HG02885 (cell line): ENCODE data around the gene TNFRSF18.
"Not testable (repeated sequence)": the region's sequence is repeated elsewhere in the genome, so short reads cannot be mapped to it uniquely, and the experiment has no call there.

Experiments
- ATAC-seq: cut with Tn5 transposase; IDR thresholded peaks from one replicate; pipeline ENCODE4 v1.9.1; 2021; ENCODE audit warnings: mild to moderate bottlenecking; ENCODE audit not compliant: unreplicated experiment, poor library complexity

Gene TNFRSF18

DNA sequence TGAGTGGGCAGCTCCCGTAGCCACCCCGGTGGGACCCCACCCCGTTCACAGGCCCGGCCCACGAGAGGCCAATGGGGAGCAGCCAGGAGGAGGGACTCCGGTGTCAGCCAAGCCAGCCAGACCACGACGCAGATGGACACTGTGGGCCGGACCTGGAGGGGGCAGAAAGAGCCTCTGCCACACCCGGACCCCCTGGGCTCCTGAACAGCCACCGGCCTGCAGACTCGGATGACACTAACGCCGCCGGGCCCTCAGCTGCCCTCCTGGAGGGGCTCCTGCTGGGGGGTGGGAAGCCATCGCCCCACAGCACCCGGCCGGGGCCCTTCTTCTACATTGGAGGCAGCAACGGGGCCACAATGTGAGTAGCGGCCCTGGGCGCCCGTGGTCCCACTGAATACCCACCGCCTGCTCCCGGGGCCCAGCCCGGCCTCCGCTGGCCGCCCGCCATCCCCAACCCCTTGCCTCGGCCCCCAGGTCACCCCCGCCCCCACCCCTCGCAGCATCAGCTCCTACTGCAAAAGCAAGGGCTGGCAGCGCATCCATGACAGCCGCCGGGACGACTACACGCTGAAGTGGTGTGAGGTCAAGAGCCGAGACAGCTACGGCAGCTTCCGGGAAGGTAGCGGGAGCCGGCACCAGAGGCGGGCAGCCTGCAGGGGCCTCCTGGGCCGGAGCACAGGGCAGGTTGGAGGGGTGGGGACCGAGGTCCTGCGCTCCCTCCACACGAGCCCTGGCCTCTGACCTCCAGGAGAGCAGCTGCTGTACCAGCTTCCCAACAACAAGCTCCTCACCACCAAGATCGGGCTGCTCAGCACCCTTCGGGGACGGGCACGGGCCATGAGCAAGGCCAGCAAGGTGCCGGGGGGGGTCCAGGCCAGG, 26.2 kb downstream of the TNFRSF18 start:
- ATAC-seq: no peak

DNA sequence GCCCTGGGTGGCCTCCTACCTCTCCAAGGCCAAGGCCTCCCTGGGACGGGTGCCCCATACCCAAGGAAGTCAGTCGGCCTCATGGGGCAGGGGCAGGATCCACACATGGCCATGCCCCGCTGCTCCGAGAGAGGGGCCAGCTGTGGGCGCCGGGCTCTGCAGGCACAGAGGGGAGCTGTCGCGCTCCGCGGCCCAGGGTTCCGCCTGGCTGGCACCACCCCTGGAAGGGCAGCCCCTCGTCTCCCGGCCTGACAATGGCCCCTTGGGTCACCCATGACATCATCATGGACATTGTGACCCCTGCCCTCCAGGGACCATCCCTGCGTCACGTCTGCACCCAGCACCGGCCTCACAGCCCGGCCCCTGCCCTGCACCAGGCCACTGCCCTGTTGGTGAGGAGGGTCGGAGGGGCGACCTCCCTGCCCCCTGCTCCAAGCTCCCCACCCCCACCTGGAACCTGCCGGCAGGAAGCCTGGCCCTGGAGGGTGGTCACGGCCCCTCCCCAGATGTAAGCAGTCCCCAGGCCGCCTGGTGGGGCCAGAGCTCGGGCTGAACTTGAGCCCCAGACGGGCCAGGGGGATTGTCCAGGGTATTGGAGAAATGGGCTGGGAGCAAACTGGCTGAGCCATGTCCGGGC, 26.9 kb downstream of the TNFRSF18 start:
- ATAC-seq: no peak

DNA sequence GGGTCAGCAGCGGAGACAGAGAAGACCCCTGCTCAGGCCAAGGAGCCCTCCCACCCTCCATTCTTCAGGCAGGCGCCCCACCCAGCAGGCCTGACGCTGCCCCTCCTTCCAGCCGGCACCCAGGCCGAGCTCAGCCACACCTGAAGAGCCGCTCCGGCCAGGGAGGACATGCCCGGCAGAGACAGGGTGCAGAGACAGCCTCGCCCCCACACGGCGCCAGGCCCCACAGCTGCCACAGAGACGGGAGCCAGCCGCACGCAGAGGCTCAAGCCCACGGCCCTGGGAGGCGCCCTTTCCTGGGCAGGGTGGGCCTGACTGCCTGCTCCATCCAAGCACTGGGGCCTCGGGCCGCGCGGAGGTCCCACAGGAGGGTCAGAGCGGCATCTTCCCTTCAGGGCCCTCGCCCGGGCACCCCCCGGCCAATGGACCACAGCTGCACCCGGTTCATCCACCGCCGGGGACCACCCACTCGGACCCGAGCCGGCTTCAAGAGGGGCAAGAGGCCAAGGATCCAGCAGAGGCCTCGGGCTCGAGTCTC, 27.5 kb downstream of the TNFRSF18 start:
- no peak for ATAC-seq

DNA sequence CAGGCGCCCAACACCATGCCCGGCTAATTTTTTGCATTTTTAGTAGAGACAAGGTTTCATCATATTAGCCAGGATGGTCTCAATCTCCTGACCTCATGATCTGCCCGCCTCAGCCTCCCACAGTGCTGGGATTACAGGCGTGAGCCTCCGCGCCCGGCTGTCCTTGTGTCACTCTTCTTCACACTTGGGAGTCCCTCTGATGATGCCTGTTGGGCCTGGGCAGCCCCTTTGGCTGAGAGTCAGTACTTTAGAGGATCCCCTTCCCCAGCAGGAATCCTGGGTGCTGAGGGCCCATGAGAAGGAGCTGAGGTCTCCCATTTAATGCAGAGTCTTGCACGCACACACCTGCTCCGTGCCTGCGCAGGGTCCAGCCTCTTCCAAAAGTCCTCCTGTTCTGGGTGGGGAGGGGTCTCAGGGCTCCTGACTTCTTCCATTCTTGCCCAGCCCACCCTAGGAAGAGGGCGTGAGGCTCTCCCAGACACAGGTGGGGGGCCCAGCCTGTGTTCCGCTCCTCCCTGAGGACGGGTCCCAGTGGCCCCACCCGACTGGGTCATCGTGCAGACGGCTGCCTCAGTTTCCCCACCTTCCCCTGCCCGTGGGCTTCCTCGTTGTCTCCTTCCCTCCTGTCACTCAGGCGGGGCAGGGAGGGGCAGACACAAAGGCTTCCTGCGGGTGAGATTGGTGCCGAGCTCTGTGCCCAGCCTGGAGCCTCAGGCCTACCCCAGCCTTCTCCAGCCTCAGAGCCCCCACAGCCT, 28.8 kb downstream of the TNFRSF18 start:
- no peak for ATAC-seq

DNA sequence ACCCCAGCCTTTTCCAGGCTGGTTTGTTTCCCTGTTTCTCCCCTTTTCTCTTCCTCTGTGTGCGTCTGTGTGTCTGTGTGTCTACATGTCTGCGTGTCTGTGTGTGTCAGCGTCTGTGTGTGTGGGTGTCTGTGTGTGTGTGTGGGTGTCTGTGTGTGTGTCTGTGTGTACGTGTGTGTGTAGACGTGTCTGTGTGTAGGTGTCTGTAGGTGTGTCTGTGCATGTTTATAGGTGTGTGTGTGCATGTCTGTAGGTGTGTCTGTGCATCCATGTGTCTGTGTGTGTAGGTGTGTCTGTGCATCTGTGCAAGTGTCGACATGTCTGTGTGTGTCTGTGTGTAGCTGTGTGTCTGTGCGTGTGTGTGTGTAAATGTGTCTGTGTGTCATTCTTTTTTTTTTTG, 29.5 kb downstream of the TNFRSF18 start:
- ATAC-seq: no peak

DNA sequence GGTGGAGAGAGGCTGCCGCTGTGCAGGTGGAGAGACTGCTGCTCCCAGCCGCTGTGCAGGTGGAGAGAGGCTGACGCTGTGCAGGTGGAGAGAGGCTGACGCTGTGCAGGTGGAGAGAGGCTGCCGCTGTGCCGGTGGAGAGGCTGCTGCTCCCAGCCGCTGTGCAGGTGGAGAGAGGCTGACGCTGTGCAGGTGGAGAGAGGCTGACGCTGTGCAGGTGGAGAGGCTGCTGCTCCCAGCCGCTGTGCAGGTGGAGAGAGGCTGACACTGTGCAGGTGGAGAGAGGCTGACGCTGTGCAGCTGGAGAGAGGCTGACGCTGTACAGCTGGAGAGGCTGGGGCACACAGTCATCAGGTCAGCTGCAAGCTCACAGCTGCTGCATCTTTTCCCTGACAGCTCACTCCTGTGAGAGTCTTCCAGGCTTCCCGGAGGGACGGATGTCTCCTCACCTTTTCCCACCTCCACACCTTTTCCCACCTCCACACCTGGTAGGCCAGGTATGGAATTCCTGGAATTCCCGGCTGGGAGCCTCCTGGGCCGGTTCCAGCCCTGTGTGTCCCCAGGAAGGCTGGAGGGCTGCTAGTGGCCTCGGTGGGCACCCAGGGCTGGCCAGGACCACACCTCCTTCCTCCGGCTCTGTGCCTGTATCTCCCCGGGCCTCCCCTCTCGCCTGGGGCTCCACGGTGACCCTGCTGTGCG, 30.2 kb downstream of the TNFRSF18 start:
- not testable (repeated sequence) for ATAC-seq

DNA sequence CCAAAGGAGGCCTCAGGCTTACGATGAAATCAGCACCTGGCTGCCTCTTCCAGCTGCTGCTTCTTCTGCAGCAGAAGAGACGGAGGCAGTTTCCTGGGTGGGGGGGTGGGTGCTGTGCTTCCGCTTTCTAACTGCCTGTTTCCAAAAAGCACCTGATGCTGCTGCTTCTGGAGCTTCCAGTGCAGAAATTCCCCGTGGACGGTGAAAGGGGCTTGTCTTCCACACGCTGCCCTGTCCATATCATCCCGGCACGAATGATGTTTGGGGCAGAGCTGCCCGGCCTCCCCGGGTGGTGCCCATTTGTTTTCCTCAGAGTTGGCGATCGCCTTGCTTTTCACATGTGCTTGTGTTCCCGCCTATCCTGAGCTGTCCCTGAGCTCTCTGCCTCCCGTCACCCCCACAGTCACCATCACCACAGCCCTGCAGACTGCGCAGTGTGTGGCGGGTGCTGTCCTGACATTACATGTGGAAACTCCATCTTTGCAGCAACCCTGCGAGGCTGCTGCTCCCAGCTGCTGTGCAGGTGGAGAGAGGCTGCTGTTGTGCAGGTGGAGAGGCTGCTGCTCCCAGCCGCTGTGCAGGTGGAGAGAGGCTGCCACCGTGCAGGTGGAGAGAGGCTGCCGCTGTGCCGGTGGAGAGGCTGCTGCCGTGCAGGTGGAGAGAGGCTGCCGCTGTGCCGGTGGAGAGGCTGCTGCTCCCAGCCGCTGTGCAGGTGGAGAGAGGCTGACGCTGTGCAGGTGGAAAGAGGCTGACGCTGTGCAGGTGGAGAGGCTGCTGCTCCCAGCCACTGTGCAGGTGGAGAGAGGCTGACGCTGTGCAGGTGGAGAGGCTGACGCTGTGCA, 30.9 kb downstream of the TNFRSF18 start:
- ATAC-seq: no peak

DNA sequence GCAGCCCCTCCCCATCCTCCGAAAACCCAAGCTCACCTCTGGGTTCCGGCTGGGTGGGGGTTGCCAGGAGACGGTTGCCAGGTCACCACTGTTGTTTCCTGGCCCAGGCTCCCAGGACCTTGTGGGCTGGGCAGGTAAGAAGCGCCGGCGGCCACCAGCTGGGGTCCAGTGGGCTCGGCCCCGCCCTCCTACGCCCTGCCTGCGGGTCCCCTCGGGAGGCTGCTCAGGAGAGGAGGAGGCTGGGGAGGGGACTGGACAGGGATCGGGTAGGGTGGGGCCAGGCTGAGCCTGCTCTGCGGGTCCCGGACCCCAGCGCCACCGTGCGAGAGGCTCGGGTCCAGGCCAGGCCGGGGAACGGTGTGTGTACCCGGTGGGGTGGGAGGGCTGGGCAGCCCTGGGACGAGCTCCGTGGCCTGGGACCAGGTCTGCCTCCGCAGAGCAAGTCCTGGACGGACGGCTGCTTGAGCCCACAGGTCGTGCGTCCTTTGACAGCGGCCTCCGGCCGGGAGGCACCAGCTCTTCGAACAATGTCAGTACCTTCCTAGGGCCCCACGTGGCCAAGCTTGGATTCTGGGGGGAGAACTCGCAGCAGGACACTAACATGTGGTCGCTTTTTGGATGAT, 32.5 kb downstream of the TNFRSF18 start, which contains the start of gene TTLL10:
Gene TTLL10, plus strand, starts transcription at position 88 of the 623 bp plus-strand sequence. CDS start 5,336 bp downstream, outside the sequence.
- ATAC-seq: no peak

DNA sequence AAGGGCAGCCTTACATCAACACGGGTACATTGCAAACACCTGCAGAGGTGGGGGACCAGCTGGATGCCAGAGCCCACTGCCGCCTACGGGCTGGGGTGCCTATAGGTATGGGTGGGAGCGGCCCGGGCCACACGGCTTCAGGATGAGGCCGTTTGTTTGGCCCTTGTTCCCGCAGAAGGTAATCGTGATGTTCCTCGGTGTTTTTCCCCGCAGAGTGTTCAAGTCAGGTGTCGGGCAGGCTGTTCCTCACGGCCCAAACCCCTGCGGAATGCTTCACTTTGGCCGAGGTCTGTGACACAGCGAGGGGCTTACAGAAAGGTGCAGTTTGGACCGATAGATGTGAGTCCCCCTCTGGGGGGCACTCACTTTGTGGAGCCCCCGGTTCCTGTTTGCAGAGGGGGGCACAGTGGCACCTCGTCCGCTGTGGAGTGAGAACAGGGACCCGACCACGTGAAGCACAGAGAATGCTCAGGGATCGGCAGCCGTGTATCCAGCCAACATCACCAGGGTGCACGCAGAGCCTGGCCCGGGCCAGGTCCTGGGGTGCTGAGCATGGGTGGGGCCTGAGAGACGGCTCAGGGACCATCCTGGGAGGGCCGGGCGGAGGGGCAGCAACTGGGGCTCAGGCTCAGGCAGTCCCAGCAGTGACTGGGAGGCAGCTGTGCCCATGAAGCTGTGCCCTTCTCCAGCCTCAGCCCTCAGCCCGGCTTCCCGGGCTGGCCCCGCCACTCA, 33.2 kb downstream of the TNFRSF18 start:
- ATAC-seq: no peak

DNA sequence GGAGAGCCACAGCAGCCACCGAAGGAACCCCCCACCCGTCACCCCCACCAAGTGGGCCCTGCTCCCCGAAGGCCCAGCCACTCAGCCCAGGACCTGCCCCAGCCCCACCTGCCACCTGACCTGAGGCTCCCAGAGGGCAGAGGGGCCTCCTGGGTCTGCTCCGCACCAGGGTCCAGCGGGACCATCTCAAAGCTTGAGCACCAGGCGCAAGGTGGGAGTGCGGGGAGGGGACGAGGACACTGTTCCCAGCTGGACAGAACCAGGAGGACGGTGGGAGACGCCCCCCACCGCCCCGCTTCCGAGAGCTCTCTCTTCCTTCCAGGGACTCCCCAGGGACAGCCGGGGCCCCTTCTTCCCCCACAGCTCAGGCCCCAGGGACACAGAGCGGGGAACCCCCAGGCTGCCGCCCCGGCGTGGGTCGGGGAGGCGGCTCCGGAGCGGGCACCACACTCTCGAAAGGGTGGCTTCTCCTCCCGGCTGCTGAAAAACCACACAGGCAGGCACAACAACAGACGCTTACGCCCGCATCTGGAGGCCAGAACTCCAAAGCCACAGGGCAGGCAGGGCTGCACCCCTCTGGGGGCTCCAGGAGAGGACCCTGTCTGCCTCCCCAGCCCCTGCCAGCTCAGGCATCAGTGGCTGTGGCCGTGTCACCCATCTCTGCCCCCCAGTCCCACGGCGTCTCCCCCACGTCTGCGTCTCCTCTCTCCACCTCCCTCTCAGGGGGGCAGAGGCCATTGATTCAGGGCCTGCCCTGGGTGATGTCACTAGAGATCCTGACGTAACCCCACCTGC, 34.6 kb downstream of the TNFRSF18 start:
- no peak for ATAC-seq

DNA sequence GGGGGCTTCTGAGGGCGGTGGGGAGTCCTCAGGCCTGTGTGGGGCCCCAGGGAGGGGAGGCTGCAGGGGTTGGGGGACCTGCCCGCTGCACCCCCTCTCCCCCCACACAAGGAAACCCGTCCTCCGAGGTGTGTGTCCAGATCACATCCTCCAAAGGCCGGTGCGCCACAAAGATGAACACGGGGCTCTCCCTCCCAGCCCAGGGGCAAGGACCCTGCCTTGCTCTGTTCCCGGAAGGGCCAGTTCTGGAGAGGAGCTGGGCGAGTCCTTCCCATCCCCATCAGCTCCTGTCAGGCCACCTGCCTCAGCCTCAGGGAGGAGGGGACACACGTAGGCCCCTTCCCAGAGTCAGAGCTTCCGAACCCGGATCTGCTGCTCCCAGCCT, 35.2 kb downstream of the TNFRSF18 start:
- no peak for ATAC-seq

DNA sequence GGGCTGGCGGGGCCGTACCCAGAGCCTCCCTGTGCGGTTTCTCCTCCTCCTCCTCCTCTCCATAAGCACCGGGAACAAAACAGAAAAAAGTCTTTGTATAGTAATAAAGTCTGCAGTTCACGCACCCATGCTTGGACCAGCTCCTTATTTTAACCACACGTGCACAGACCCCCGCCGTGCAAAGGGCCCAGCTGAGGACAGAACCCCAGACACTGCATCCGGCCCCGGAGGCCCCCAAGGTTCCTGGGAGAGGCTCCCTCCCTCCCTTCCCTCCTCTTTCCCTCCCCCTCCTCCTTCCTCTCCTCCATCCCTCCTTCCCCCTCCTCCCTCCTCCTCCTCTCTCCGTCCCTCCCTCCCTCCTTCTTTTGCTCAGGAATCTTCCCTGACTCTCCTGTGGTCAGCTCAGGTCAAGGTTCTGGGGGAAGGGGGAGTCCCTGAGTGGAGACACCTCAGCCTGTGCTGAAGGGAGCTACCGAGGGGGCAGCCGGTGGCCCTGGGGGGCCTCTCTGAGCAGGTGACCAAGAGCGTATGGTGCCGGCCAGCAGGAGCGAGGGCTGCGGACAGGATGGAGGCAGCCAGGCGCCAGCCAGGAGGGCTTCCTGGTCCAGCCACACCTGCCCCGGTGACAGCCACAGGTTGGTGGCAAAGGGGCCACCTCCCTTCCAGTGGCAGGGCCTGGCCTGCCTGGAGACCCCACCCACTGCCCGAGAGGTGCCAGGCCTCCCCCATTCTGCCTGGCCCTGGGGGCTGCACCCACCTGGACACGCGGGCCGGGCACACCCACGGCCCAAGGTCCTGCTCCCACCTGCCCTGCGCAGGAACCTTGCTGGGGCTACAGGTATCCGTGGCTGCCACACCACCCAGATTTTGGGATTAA, 35.9 kb downstream of the TNFRSF18 start:
- ATAC-seq: no peak

DNA sequence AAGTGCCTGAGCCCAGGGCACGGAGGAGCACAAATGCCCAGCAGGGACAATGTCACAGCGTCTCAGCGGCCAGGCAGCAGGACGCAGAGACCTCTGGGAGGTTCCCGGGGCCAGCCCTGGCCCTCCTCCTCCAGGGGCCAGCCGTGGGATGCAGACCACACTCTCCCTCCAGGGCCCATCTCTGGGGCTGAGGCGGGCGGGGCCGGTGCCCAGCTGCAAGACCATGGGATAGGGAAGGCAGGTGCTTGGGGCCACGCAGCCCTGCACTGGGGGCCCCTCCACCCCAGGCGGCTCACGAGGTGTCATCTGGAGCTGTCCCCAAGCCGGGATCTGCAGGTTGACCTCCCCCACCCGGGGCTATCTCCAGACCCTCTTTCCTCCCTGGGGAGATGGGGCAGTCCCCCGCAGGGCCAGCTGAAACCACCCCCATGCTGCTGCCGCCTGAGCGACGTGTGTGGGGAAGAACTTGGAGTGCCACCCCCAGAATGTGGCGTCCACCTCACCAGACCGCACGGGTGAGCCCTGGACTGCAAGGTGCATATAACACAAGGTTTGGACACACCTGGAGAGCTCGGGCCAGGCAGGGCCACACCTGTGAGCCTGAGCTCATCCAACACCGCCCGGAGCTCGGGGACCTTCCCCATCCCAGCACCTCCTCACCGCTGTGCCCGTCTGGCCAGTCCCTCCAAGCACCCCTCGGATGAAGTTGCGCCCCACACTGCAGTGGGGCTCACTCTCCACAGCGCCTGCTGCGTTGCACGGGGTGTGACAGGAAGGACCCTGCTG, 36.8 kb downstream of the TNFRSF18 start:
- no peak for ATAC-seq

DNA sequence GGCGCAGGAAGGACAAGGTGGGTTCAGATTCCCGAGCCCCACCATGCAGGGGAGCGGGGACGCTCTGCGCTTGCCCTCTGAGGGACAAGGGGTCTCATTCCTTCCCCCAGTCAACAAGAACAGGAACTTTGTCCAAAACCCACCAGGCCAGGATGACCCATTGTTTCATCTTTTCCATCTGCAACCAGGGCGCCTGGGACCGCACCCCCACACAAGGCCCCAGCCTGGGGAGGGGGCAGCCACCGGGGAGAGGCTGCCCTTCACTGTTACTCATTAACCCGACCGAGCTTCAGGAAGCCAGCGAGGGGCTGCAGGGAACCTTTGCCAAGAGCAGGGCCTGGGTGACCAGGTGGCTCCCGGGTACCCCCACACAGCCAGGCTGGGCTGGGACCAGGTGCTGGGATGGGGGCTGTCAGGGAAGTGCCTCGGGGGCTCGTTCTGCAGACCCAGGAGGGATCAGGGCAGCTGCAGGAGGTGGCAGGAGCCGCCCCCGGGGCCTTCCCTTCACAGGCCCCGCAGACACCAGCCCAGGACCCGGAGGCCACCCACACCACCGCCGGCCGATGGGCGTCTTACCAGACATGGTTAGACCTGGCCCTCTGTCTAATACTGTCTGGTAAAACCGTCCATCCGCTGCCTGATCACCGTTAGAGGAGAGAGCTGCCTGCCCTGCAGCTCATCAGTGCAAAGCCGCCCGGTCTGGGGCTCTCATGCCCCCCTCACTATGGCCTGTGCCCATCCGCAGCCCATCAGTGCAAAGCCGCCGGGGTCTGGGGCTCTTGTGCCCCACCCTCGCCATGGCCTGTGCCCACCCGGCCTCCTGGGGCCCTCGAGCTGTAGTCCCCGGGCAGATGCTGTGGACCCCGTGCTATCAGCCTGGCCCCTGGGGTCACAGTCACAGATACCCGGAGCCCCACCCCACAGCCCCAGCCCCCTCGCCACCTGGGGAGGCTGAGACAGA, 37.7 kb downstream of the TNFRSF18 start:
- no peak for ATAC-seq
